MCF 10A (cell line): Measurements from ENCODE around the gene ADSS1. TPM values are rescaled to one million over a fixed set of nuclear protein-coding genes. Genes with fewer than 3 reads are reported as not detected.
A peak's percentile ranks its signal among the peaks of the same experiment; 100 is the strongest.

Experiments used
- BruUV-seq: library from RNA; stranded (reverse); fragments of 400-500 nt; replicated peaks from 2 replicates; lab custom pipeline; 2021; lab: Mats Ljungman, UMichigan
- CTCF ChIA-PET: fragments of 300-600 bp; sonication (Branson Sonifier 250); formaldehyde crosslinking; extraction: SDS; loops from one replicate; lab custom pipeline; 2021; ENCODE audit warnings: antibody characterized with exemption, inconsistent platforms; lab: Yijun Ruan, JAX
- POLR2A ChIA-PET: fragments of 300-600, 350-650 bp; sonication (Branson Sonifier 250); formaldehyde crosslinking; extraction: SDS; loops from one replicate; lab custom pipeline; 2020; ENCODE audit warnings: antibody characterized with exemption, inconsistent platforms; lab: Yijun Ruan, JAX
- DNase-seq: peaks from one replicate; pipeline ENCODE4 v3.0.0-alpha.2; 2018; ENCODE audit not compliant: unreplicated experiment
- H3K27ac Mint-ChIP-seq: one replicate; pipeline ENCODE4 v1.8.0; 2022; ENCODE audit warnings: mild to moderate bottlenecking, low read depth, mixed read lengths; ENCODE audit not compliant: unreplicated experiment
- H3K27me3 Mint-ChIP-seq: one replicate; pipeline ENCODE4 v1.8.0; 2022; ENCODE audit warnings: mixed read lengths; ENCODE audit not compliant: insufficient read depth, unreplicated experiment
- H3K36me3 Mint-ChIP-seq: one replicate; pipeline ENCODE4 v1.8.0; 2022; ENCODE audit warnings: mild to moderate bottlenecking, moderate library complexity, mixed read lengths; ENCODE audit not compliant: insufficient read depth, unreplicated experiment
- H3K4me1 Mint-ChIP-seq: one replicate; pipeline ENCODE4 v1.8.0; 2022; ENCODE audit warnings: mixed read lengths; ENCODE audit not compliant: insufficient read depth, unreplicated experiment
- H3K4me3 Mint-ChIP-seq: one replicate; pipeline ENCODE4 v1.8.0; 2022; ENCODE audit warnings: mild to moderate bottlenecking, moderate library complexity, mixed read lengths; ENCODE audit not compliant: unreplicated experiment
- H3K9me3 Mint-ChIP-seq: one replicate; pipeline ENCODE4 v1.8.0; 2022; ENCODE audit warnings: mixed read lengths; ENCODE audit not compliant: unreplicated experiment
- intact Hi-C: fragments of 100-400 bp; cut with micrococcal nuclease; formaldehyde crosslinking; loops from 2 replicates; pipeline ENCODE4 v1.14.1; 2022
- total RNA-seq: library from RNA; stranded (reverse); gene quantifications from 2 replicates; pipeline ENCODE4 v1.2.3, GENCODE V29; 2022
- TF ChIP-seq, protein P1 (sequence below): fragments of 200-600 bp; IDR thresholded peaks from one replicate; pipeline ENCODE4 v1.8.0; 2022; ENCODE audit warnings: antibody characterized with exemption, mild to moderate bottlenecking; ENCODE audit not compliant: unreplicated experiment

The ADSS1 gene
- total RNA-seq, 1 experiment from 2014 or later, result 2.9 TPM

DNA sequence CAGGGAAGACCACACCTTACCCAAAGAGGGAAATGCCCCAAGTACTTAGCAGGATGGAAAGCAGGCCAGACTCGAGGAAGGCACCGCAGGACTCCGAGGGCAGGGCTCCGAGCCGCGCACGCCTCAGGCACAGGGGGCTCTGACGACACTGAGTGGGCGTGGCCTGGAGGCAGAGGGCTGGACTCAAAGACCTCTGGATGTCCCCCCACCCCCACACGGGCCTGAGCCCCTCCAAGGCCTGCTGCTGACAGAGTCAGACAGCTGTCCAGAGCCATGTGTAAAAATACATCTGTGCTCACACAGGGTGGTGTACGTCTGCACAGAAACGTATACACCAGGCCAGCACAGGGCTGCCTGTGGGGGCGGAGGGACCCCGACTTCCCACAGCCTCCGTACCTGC lies 70.1 kb downstream of the ADSS1 start:
- TSS peak; percentile 67 for BruUV-seq
- H3K36me3 Mint-ChIP-seq, result peaks cover 5% of the 10 kb centered on the region
- intact Hi-C loops, result no loop called here
- POLR2A ChIA-PET, result interaction anchor here (0.6 to 2.0 kb wide), 8 partner anchors 25 to 226 kb away, joined by 3 to 10 read pairs (median 4); partner anchors contain the start of genes CDCA4, CEP170B and SIVA1
- peaks cover 33% of the 10 kb centered on the region for H3K4me1 Mint-ChIP-seq
- CTCF ChIA-PET, result interaction anchor here (0.7 to 1.3 kb wide), 2 partner anchors 26 to 181 kb away, joined by 3 read pairs; no protein-coding TSS in a partner anchor
- TF ChIP-seq, protein P1, sequence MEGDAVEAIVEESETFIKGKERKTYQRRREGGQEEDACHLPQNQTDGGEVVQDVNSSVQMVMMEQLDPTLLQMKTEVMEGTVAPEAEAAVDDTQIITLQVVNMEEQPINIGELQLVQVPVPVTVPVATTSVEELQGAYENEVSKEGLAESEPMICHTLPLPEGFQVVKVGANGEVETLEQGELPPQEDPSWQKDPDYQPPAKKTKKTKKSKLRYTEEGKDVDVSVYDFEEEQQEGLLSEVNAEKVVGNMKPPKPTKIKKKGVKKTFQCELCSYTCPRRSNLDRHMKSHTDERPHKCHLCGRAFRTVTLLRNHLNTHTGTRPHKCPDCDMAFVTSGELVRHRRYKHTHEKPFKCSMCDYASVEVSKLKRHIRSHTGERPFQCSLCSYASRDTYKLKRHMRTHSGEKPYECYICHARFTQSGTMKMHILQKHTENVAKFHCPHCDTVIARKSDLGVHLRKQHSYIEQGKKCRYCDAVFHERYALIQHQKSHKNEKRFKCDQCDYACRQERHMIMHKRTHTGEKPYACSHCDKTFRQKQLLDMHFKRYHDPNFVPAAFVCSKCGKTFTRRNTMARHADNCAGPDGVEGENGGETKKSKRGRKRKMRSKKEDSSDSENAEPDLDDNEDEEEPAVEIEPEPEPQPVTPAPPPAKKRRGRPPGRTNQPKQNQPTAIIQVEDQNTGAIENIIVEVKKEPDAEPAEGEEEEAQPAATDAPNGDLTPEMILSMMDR, result no peak
- H3K4me3 Mint-ChIP-seq, result peak overlapping the region; percentile 85
- peak overlapping the region; percentile 75 for H3K27ac Mint-ChIP-seq
- no peaks in the 10 kb centered on the region for H3K27me3 Mint-ChIP-seq
- H3K9me3 Mint-ChIP-seq, result no peaks in the 10 kb centered on the region
- DNase-seq, result peak; percentile 60

DNA sequence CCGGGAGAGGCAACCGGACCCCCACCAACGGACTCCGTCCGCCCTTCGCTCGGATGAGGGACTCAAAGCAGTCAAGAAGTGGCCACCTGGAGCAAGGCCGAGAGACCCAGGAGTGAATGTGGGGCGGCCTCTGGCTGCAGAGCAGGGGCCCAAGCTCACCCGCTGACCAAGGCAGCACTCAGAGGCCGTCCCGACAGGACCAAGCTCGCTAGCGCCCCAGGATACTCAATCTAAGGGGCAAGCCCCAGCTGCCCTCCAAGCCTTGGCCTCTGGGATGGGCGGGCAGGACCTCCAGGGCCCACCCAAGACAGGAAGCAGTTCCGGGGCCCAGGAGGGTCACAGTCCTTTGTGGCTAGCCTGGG lies 70.6 kb downstream of the ADSS1 start:
- BruUV-seq, result no TSS peak
- TF ChIP-seq, protein P1, result no peak
- peak overlapping the region; percentile 85 for H3K4me3 Mint-ChIP-seq
- DNase-seq, result peak; percentile 42
- H3K27ac Mint-ChIP-seq, result peak overlapping the region; percentile 75
- H3K36me3 Mint-ChIP-seq, result peaks cover under 1% of the 10 kb centered on the region
- ChIA-PET CTCF (interaction anchor here (1.3 kb wide), 1 partner anchor 180 kb away, joined by 3 read pairs; no protein-coding TSS in a partner anchor), POLR2A (interaction anchor here (0.6 to 2.0 kb wide), 10 partner anchors 26 to 226 kb away, joined by 3 to 10 read pairs (median 3); partner anchors contain the start of genes CDCA4, CEP170B and SIVA1)
- intact Hi-C loops, result no loop called here
- H3K9me3 Mint-ChIP-seq, result no peaks in the 10 kb centered on the region
- peaks cover 33% of the 10 kb centered on the region for H3K4me1 Mint-ChIP-seq
- no peaks in the 10 kb centered on the region for H3K27me3 Mint-ChIP-seq

DNA sequence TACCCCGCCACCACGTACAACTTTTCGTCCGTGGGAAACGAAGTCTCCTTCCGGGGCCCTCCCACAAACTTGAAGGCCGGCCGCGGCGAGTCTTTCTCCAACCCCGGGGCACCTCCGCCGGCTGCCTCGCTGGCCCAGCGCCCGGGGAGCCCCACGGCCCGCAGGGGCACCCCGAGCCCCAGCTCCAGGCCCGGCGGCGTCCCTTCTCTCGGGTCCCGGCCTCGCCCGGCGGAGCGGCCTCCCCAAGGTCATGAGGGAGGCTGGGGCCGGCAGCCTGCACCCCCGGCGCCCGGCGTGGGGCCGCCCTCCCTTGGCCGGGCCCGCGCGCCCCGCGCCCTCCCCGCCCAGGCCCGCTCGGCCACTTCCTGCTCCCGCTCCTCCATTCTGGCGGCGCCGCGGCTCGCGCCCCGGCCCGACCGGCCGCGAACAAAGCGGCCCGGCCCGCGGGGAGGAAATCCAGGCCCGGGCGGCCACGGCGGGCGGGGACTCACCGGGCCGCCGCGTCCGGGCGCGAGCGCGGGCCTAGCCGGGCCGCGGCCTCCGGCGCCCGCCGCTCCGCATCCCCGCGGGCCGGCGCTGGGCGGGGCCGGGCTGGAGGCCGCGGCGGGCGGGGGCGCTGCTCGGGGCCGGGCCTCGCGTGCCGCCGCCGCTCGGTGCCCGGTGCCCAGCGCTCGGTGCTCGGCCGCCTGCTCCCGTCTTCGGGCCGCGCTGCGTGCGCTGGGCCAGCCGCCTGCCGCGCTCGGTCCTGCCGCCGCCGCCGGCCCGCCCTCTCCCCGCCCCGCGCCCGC lies 71.2 kb downstream of the ADSS1 start, which contains the start of gene AKT1:
Gene AKT1 (minus strand): TSS at position 756 of the 788 bp plus-strand sequence. CDS start 3,105 bp downstream, outside the sequence.
- TF ChIP-seq, protein P1, result no peak
- ChIA-PET CTCF (interaction anchor here (1.3 kb wide), 1 partner anchor 180 kb away, joined by 3 read pairs; no protein-coding TSS in a partner anchor), POLR2A (interaction anchor here (0.5 to 2.0 kb wide), 14 partner anchors 22 to 225 kb away, joined by 3 to 10 read pairs (median 3); partner anchors contain the start of genes CDCA4, CEP170B and SIVA1)
- Mint-ChIP-seq H3K27ac (peak within 1 kb of the TSS; percentile 75), H3K9me3 (no peaks in the 10 kb centered on the region), H3K27me3 (no peaks in the 10 kb centered on the region), H3K4me3 (peak within 1 kb of the TSS; percentile 85), H3K4me1 (peaks cover 33% of the 10 kb centered on the region), H3K36me3 (no peaks in the 10 kb centered on the region)
- intact Hi-C loops, result no loop called here
- DNase-seq, result no peak
- no TSS peak for BruUV-seq
